ENCODE data around the gene WSCD2.

The WSCD2 gene

DNA sequence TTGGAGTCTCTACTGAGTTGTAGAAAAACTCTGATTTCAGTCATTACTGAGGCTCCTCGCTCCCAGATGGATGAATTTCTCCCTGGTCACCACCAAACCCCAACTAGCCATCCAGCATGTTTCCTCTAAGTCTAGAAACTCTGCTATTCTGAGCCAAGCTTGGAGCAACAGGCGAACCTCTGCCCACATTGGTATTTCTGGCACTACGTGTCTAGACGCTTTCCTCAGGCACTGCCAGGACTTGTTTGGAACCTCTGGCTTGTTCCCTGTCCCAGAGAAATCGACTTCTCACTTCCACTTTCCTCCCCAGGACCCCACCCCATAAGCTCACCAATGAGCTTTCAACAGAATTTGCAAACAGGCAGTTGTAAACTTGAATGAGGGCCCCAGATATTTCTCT lies 27.6 kb downstream of the WSCD2 start:
- DNase-seq (ENCODE audit: low spot score) (no peak), ATAC-seq (ENCODE audit: low read depth) (no peak)
- Histone ChIP-seq H3K9me3 (ENCODE audit: severe bottlenecking) (no peaks in the 10 kb centered on the region), H3K4me1 (ENCODE audit: insufficient read depth, poor library complexity, severe bottlenecking) (no peaks in the 10 kb centered on the region), H3K27ac (ENCODE audit: poor library complexity, severe bottlenecking) (no peak overlapping the region), H3K36me3 (ENCODE audit: low read depth) (no peaks in the 10 kb centered on the region), H3K27me3 (ENCODE audit: insufficient read depth, poor library complexity, severe bottlenecking) (no peaks in the 10 kb centered on the region), H3K4me3 (ENCODE audit: severe bottlenecking) (no peak overlapping the region)
- TF ChIP-seq CTCF (IDR thresholded peaks at IDR 0.05; ENCODE audit: poor library complexity, severe bottlenecking) = no peak

- ATAC-seq (ENCODE audit: low read depth) (no peak), DNase-seq (ENCODE audit: low spot score) (no peak)
- Histone ChIP-seq H3K9me3 (ENCODE audit: severe bottlenecking) (no peaks in the 10 kb centered on the region), H3K4me3 (ENCODE audit: severe bottlenecking) (no peak overlapping the region), H3K36me3 (ENCODE audit: low read depth) (no peaks in the 10 kb centered on the region), H3K27ac (ENCODE audit: poor library complexity, severe bottlenecking) (no peak overlapping the region), H3K4me1 (ENCODE audit: insufficient read depth, poor library complexity, severe bottlenecking) (no peaks in the 10 kb centered on the region), H3K27me3 (ENCODE audit: insufficient read depth, poor library complexity, severe bottlenecking) (no peaks in the 10 kb centered on the region)
- no peak for TF ChIP-seq CTCF (IDR thresholded peaks at IDR 0.05; ENCODE audit: poor library complexity, severe bottlenecking)
These were observed 28.9 kb downstream of the WSCD2 start for GRCh38 chr12:108157870-108158459.

DNA sequence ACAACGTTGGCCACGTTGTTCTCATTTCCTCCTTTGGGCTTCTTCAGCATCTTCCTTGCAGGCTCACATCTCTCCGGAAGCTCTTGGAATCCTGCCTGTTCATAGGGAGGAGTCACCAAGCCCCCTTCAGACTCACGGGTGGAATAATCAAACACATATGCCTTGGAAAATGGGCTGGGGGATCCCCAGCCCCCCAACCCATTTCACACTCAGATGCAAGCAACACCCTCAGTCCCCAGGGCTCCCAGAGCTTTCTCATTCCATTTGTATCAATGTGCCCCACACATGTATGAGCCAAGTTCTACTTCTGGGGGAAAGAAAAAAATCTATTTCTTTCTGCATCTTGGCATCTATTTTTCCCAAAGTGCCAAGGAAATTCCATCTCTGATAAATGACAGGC lies 33.1 kb downstream of the WSCD2 start:
- H3K4me3 ChIP-seq (ENCODE audit: severe bottlenecking) = no peak overlapping the region
- no peak for DNase-seq (ENCODE audit: low spot score)
- no peak for TF ChIP-seq CTCF (IDR thresholded peaks at IDR 0.05; ENCODE audit: poor library complexity, severe bottlenecking)
- H3K4me1 ChIP-seq (ENCODE audit: insufficient read depth, poor library complexity, severe bottlenecking) = no peaks in the 10 kb centered on the region
- no peaks in the 10 kb centered on the region for H3K36me3 ChIP-seq (ENCODE audit: low read depth)
- ATAC-seq (ENCODE audit: low read depth) = no peak
- H3K27ac ChIP-seq (ENCODE audit: poor library complexity, severe bottlenecking) = no peak overlapping the region
- H3K27me3 ChIP-seq (ENCODE audit: insufficient read depth, poor library complexity, severe bottlenecking) = no peaks in the 10 kb centered on the region
- H3K9me3 ChIP-seq (ENCODE audit: severe bottlenecking) = no peaks in the 10 kb centered on the region

- DNase-seq (ENCODE audit: low spot score) (no peak), ATAC-seq (ENCODE audit: low read depth) (no peak)
- no peak overlapping the region for H3K4me3 ChIP-seq (ENCODE audit: severe bottlenecking)
- no peak overlapping the region for H3K27ac ChIP-seq (ENCODE audit: poor library complexity, severe bottlenecking)
- H3K27me3 ChIP-seq (ENCODE audit: insufficient read depth, poor library complexity, severe bottlenecking) = no peaks in the 10 kb centered on the region
- no peak for TF ChIP-seq CTCF (IDR thresholded peaks at IDR 0.05; ENCODE audit: poor library complexity, severe bottlenecking)
- no peaks in the 10 kb centered on the region for H3K36me3 ChIP-seq (ENCODE audit: low read depth)
- H3K4me1 ChIP-seq (ENCODE audit: insufficient read depth, poor library complexity, severe bottlenecking) = no peaks in the 10 kb centered on the region
- H3K9me3 ChIP-seq (ENCODE audit: severe bottlenecking) = no peaks in the 10 kb centered on the region
These were observed 37.4 kb downstream of the WSCD2 start for GRCh38 chr12:108166505-108166904.

DNA sequence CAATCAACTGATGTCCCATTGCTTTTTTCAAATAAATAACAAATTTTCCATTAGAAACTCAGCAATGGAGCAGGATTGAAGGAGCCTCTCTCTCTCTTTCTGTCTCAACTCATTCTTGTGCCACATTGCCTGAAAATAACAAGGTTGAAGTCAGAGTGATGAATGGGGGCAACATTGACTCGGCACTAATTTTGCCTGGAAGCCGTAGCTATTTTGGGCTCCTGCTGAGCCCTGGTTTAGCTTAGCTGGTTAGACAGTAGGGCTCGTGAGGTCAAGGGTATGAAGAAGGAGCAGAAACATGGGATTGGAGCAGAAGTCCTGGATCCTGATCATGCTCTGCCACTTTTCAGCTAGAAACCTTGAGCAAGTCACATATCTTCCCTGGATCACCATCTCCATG lies 38.9 kb downstream of the WSCD2 start:
- no peak for DNase-seq (ENCODE audit: low spot score)
- no peaks in the 10 kb centered on the region for H3K27me3 ChIP-seq (ENCODE audit: insufficient read depth, poor library complexity, severe bottlenecking)
- ATAC-seq (ENCODE audit: low read depth) = no peak
- no peak for TF ChIP-seq CTCF (IDR thresholded peaks at IDR 0.05; ENCODE audit: poor library complexity, severe bottlenecking)
- no peak overlapping the region for H3K27ac ChIP-seq (ENCODE audit: poor library complexity, severe bottlenecking)
- no peaks in the 10 kb centered on the region for H3K4me1 ChIP-seq (ENCODE audit: insufficient read depth, poor library complexity, severe bottlenecking)
- no peaks in the 10 kb centered on the region for H3K36me3 ChIP-seq (ENCODE audit: low read depth)
- H3K9me3 ChIP-seq (ENCODE audit: severe bottlenecking) = no peaks in the 10 kb centered on the region
- no peak overlapping the region for H3K4me3 ChIP-seq (ENCODE audit: severe bottlenecking)

All from RWPE2 (cell line).